SHP77 treated with DMSO at 0.1 percent for 48 hours (cell line): ENCODE data around the gene ERG.
A peak's percentile ranks its signal among the peaks of the same experiment; 100 is the strongest.

Source experiments
- DNase-seq: peaks from one replicate; lab custom pipeline; 2025; lab: John Stamatoyannopoulos, UW

ERG gene

GRCh38 chr21:38496224-38496623, 2.1 kb downstream of the ERG start:
- DNase-seq: no peak

- DNase-seq: no peak
Measured at GRCh38 chr21:38495696-38496095, 2.6 kb downstream of the ERG start.

- DNase-seq: no peak
Measured at GRCh38 chr21:38495242-38495641, 3.0 kb downstream of the ERG start.

GRCh38 chr21:38494703-38495102, 3.6 kb downstream of the ERG start:
- DNase-seq: no peak

GRCh38 chr21:38494251-38494642, 4.0 kb downstream of the ERG start:
- DNase-seq: no peak

- no peak for DNase-seq
Measured at GRCh38 chr21:38493549-38494250, 4.6 kb downstream of the ERG start.

GRCh38 chr21:38492007-38492406, 6.3 kb downstream of the ERG start:
- DNase-seq: no peak

- no peak for DNase-seq
Measured at GRCh38 chr21:38491536-38491935, 6.7 kb downstream of the ERG start.

GRCh38 chr21:38490411-38491020, 7.8 kb downstream of the ERG start:
- no peak for DNase-seq

GRCh38 chr21:38489729-38490128, 8.5 kb downstream of the ERG start:
- DNase-seq: no peak

GRCh38 chr21:38489271-38489652, 9.0 kb downstream of the ERG start:
- no peak for DNase-seq

- DNase-seq: peak; percentile 51
Measured at GRCh38 chr21:38488640-38489270, 9.5 kb downstream of the ERG start.

GRCh38 chr21:38487901-38488639, 10.2 kb downstream of the ERG start:
- DNase-seq: peak; percentile 70

GRCh38 chr21:38486706-38487105, 11.6 kb downstream of the ERG start:
- peak; percentile 51 for DNase-seq

GRCh38 chr21:38486221-38486620, 12.1 kb downstream of the ERG start:
- DNase-seq: peak; percentile 50

GRCh38 chr21:38479641-38480525, 18.4 kb downstream of the ERG start:
- no peak for DNase-seq

- DNase-seq: no peak
Measured at GRCh38 chr21:38478782-38479181, 19.5 kb downstream of the ERG start.

GRCh38 chr21:38477226-38477625, 21.1 kb downstream of the ERG start:
- no peak for DNase-seq

- DNase-seq: no peak
Measured at GRCh38 chr21:38476385-38476784, 21.9 kb downstream of the ERG start.

- DNase-seq: no peak
Measured at GRCh38 chr21:38475519-38475918, 22.8 kb downstream of the ERG start.

GRCh38 chr21:38474796-38475195, 23.5 kb downstream of the ERG start:
- DNase-seq: no peak

- DNase-seq: no peak
Measured at GRCh38 chr21:38474124-38474523, 24.2 kb downstream of the ERG start.
